WTC11 (cell line): ENCODE measurements around the gene CYB5A.

Experiments
- NFYB ChIP-seq: sonication (generic); formaldehyde crosslinking; conservative IDR thresholded peaks from 2 replicates; pipeline ENCODE4 v1.8.0; 2022; ENCODE audit warnings: low read depth, missing genetic modification reagents
- NR3C1 ChIP-seq: sonication (generic); formaldehyde crosslinking; conservative IDR thresholded peaks from 2 replicates; pipeline ENCODE4 v1.8.1; 2023; ENCODE audit warnings: low read depth, mild to moderate bottlenecking, missing genetic modification reagents
- SP1 ChIP-seq: sonication (generic); formaldehyde crosslinking; conservative IDR thresholded peaks from 2 replicates; pipeline ENCODE4 v1.8.1; 2022; ENCODE audit warnings: missing genetic modification reagents
- TEAD4 ChIP-seq: sonication (generic); formaldehyde crosslinking; IDR thresholded peaks from 2 replicates; pipeline ENCODE4 v1.8.0; 2022; ENCODE audit warnings: mild to moderate bottlenecking, missing genetic modification reagents
- TP53 ChIP-seq: sonication (generic); formaldehyde crosslinking; IDR thresholded peaks from 2 replicates; pipeline ENCODE4 v1.8.1; 2023; ENCODE audit warnings: mild to moderate bottlenecking, missing genetic modification reagents
- ZNF138 ChIP-seq: sonication (generic); formaldehyde crosslinking; conservative IDR thresholded peaks from 2 replicates; pipeline ENCODE4 v1.8.1; 2022; ENCODE audit warnings: mild to moderate bottlenecking, moderate library complexity, missing genetic modification reagents
- TF ChIP-seq, protein P1 (sequence below): fragments of 200-600 bp; IDR thresholded peaks from 2 replicates; pipeline ENCODE4 v1.8.0; 2022; ENCODE audit warnings: antibody characterized with exemption
- TF ChIP-seq, protein P2 (sequence below): sonication (generic); formaldehyde crosslinking; IDR thresholded peaks from 2 replicates; pipeline ENCODE4 v1.8.1; 2022; ENCODE audit warnings: low read depth, mild to moderate bottlenecking, moderate library complexity, missing genetic modification reagents, borderline replicate concordance
- TF ChIP-seq, protein P3 (sequence below): sonication (generic); formaldehyde crosslinking; IDR thresholded peaks from 2 replicates; pipeline ENCODE4 v1.8.1; 2022; ENCODE audit warnings: missing genetic modification reagents, borderline replicate concordance
- TF ChIP-seq, protein P4 (sequence below): sonication (generic); formaldehyde crosslinking; IDR thresholded peaks from 2 replicates; pipeline ENCODE4 v1.8.0; 2022; ENCODE audit warnings: mild to moderate bottlenecking, missing genetic modification reagents
- TF ChIP-seq, protein P5 (sequence below): sonication (generic); formaldehyde crosslinking; IDR thresholded peaks from 2 replicates; pipeline ENCODE4 v1.8.0; 2023; ENCODE audit warnings: mild to moderate bottlenecking, missing genetic modification reagents
- TF ChIP-seq, protein P6 (sequence below): sonication (generic); formaldehyde crosslinking; conservative IDR thresholded peaks from 2 replicates; pipeline ENCODE4 v1.8.1; 2023; ENCODE audit warnings: mild to moderate bottlenecking, low read depth, missing genetic modification reagents, moderate library complexity

DNA sequence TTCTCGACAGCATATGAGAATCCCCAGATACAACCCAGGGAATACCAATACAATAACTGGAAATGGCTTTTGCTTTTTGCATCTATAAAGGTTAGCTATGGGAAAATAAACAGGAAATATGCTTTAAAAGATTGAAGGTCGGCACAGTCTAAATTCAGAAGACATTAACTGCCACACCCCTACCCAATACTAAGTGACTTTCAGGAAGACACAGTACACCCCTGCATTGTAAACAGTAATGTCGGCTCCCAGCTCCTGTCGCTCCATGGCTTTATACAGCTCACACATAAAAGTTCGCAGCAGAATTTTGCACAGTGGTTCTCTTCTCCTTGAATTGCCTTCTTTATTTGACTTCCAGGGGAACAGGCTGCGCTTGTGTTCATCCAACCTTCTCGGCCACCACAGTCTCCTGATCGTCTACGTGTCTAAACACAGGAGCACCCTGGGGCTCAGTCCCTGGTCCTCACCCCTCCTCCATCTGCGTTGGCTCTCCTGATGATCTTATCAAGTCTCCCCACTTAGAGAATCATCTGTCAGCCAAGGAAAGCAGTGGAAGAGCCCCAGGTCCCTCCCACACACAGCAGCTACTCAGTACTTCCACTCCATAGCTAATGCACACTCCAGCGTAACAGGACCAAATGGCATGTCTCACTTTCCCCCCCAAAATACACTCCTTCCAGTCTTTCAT, 22.7 kb downstream of the CYB5A start:
- TF ChIP-seq, protein P1, sequence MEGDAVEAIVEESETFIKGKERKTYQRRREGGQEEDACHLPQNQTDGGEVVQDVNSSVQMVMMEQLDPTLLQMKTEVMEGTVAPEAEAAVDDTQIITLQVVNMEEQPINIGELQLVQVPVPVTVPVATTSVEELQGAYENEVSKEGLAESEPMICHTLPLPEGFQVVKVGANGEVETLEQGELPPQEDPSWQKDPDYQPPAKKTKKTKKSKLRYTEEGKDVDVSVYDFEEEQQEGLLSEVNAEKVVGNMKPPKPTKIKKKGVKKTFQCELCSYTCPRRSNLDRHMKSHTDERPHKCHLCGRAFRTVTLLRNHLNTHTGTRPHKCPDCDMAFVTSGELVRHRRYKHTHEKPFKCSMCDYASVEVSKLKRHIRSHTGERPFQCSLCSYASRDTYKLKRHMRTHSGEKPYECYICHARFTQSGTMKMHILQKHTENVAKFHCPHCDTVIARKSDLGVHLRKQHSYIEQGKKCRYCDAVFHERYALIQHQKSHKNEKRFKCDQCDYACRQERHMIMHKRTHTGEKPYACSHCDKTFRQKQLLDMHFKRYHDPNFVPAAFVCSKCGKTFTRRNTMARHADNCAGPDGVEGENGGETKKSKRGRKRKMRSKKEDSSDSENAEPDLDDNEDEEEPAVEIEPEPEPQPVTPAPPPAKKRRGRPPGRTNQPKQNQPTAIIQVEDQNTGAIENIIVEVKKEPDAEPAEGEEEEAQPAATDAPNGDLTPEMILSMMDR, result no peak
- TF ChIP-seq, protein P2, sequence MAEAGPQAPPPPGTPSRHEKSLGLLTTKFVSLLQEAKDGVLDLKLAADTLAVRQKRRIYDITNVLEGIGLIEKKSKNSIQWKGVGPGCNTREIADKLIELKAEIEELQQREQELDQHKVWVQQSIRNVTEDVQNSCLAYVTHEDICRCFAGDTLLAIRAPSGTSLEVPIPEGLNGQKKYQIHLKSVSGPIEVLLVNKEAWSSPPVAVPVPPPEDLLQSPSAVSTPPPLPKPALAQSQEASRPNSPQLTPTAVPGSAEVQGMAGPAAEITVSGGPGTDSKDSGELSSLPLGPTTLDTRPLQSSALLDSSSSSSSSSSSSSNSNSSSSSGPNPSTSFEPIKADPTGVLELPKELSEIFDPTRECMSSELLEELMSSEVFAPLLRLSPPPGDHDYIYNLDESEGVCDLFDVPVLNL (CRISPR knock-in tag), result no peak
- TF ChIP-seq, protein P3, sequence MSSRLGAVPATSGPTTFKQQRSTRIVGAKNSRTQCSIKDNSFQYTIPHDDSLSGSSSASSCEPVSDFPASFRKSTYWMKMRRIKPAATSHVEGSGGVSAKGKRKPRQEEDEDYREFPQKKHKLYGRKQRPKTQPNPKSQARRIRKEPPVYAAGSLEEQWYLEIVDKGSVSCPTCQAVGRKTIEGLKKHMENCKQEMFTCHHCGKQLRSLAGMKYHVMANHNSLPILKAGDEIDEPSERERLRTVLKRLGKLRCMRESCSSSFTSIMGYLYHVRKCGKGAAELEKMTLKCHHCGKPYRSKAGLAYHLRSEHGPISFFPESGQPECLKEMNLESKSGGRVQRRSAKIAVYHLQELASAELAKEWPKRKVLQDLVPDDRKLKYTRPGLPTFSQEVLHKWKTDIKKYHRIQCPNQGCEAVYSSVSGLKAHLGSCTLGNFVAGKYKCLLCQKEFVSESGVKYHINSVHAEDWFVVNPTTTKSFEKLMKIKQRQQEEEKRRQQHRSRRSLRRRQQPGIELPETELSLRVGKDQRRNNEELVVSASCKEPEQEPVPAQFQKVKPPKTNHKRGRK (CRISPR knock-in tag), result no peak
- TF ChIP-seq TEAD4 (CRISPR knock-in tag), result no peak
- TF ChIP-seq, protein P4, sequence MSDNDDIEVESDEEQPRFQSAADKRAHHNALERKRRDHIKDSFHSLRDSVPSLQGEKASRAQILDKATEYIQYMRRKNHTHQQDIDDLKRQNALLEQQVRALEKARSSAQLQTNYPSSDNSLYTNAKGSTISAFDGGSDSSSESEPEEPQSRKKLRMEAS, result no peak
- TF ChIP-seq NR3C1, result no peak
- no peak for TF ChIP-seq NFYB
- TF ChIP-seq, protein P5, sequence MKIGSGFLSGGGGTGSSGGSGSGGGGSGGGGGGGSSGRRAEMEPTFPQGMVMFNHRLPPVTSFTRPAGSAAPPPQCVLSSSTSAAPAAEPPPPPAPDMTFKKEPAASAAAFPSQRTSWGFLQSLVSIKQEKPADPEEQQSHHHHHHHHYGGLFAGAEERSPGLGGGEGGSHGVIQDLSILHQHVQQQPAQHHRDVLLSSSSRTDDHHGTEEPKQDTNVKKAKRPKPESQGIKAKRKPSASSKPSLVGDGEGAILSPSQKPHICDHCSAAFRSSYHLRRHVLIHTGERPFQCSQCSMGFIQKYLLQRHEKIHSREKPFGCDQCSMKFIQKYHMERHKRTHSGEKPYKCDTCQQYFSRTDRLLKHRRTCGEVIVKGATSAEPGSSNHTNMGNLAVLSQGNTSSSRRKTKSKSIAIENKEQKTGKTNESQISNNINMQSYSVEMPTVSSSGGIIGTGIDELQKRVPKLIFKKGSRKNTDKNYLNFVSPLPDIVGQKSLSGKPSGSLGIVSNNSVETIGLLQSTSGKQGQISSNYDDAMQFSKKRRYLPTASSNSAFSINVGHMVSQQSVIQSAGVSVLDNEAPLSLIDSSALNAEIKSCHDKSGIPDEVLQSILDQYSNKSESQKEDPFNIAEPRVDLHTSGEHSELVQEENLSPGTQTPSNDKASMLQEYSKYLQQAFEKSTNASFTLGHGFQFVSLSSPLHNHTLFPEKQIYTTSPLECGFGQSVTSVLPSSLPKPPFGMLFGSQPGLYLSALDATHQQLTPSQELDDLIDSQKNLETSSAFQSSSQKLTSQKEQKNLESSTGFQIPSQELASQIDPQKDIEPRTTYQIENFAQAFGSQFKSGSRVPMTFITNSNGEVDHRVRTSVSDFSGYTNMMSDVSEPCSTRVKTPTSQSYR, result no peak
- TF ChIP-seq ZNF138 (CRISPR knock-in tag), result no peak
- TF ChIP-seq SP1 (CRISPR knock-in tag), result no peak
- TF ChIP-seq, protein P6, sequence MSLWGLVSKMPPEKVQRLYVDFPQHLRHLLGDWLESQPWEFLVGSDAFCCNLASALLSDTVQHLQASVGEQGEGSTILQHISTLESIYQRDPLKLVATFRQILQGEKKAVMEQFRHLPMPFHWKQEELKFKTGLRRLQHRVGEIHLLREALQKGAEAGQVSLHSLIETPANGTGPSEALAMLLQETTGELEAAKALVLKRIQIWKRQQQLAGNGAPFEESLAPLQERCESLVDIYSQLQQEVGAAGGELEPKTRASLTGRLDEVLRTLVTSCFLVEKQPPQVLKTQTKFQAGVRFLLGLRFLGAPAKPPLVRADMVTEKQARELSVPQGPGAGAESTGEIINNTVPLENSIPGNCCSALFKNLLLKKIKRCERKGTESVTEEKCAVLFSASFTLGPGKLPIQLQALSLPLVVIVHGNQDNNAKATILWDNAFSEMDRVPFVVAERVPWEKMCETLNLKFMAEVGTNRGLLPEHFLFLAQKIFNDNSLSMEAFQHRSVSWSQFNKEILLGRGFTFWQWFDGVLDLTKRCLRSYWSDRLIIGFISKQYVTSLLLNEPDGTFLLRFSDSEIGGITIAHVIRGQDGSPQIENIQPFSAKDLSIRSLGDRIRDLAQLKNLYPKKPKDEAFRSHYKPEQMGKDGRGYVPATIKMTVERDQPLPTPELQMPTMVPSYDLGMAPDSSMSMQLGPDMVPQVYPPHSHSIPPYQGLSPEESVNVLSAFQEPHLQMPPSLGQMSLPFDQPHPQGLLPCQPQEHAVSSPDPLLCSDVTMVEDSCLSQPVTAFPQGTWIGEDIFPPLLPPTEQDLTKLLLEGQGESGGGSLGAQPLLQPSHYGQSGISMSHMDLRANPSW, result no peak
- no peak for TF ChIP-seq TP53 (CRISPR knock-in tag)
